HUES48 (cell line): Measurements from ENCODE around the gene CNPY1.
"Not testable (repeated sequence)": the region's sequence is repeated elsewhere in the genome, so short reads cannot be mapped to it uniquely, and the experiment has no call there.

Experiments used
- H3K27ac ChIP-seq: one replicate; pipeline ENCODE4 v1.7.0; 2013; ENCODE audit warnings: low read depth, low read length, inconsistent platforms
- H3K27me3 ChIP-seq: 2 replicates; pipeline ENCODE4 v1.6.1; 2013; ENCODE audit warnings: mild to moderate bottlenecking, low read length; ENCODE audit not compliant: control insufficient read depth, insufficient read depth
- H3K36me3 ChIP-seq: 2 replicates; pipeline ENCODE4 v1.6.1; 2013; ENCODE audit warnings: low read length; ENCODE audit not compliant: control insufficient read depth, insufficient read depth
- H3K4me1 ChIP-seq: 2 replicates; pipeline ENCODE4 v1.6.1; 2013; ENCODE audit warnings: mild to moderate bottlenecking, low read length; ENCODE audit not compliant: control insufficient read depth, insufficient read depth
- H3K4me3 ChIP-seq: 2 replicates; pipeline ENCODE4 v1.5.1; 2013; ENCODE audit warnings: mild to moderate bottlenecking, low read depth, low read length
- H3K9ac ChIP-seq: 2 replicates; pipeline ENCODE4 v1.6.1; 2013; ENCODE audit warnings: mild to moderate bottlenecking, low read depth, low read length, moderate library complexity
- H3K9me3 ChIP-seq: 2 replicates; pipeline ENCODE4 v1.6.1; 2013; ENCODE audit warnings: low read length; ENCODE audit not compliant: control insufficient read depth, insufficient read depth

CNPY1 gene

DNA sequence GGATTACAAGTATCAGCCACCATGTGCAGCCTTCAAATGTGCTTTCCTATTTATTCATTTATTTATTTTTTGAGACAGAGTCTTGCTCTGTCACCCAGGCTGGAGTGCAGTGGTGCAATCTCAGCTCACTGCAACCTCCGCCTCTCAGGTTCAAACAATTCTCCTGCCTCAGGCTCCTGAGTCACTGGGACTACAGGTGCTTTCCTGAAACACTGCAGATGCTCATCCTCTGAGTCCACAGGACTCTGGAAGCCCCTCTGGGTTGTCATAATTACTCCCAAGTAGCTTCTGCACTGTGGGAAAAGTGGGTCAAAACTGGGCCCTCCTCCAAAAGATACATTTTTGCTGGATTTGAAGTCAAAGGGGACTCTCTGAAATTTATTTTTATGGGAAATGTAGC lies at the start of gene CNPY1:
TSS of gene CNPY1 (minus strand) at position 111 of the 400 bp plus-strand sequence. CDS start 630 bp downstream, outside the sequence.
- not testable (repeated sequence) for H3K4me3 ChIP-seq, H3K9me3 ChIP-seq, H3K27me3 ChIP-seq, H3K4me1 ChIP-seq, H3K27ac ChIP-seq, H3K9ac ChIP-seq, H3K36me3 ChIP-seq

DNA sequence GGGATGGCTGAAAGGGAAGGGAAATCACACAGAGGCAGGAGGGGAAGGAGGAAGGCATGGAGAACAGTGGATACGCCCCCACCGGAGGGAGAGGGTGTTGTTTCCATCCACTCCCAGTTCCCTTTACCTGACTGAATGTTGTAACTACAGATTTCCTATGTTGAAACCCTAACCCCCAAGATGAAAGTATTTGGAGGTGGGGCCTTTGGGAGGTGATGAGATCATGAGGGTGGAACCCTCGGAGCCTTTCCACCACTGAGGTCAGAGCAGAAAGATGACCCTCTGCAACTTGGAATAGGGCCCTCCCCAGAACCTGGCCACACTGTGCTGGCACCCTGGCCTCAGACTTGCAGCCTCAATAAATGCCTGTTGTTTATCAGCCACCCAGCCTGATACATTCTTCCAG lies 48.6 kb upstream of the CNPY1 start:
- Histone ChIP-seq H3K27me3 (no peaks in the 10 kb centered on the region; the same call in 1 of the 2 replicates), H3K4me1 (peaks cover 6% of the 10 kb centered on the region), H3K4me3 (no peak overlapping the region), H3K9ac (no peak overlapping the region), H3K27ac (no peak overlapping the region), H3K36me3 (no peaks in the 10 kb centered on the region), H3K9me3 (no peaks in the 10 kb centered on the region)

DNA sequence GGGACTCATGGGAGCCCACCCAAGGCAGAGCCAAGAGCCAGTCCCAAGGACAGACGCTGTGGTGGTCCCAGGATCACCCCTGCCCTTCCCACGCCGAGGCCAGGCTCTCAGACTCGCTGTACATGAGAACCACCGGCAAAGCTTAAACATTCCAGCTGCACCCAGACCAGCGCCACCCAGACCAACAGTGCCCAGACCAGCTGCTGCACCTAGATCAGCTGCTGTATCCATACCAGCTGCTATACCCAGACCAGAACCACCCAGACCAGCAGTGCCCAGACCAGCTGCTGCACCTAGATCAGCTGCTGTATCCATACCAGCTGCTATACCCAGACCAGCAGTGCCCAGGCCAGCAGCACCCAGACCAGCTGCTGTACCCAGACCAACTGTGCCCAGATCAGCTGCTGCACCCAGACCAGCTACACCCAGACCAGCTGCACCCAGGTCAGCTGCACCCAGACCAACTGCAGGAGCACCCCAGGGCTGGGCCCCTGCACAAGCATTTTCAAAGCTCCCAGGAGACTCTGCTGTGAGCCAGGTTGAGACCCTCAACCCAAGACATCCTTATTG lies 47.9 kb upstream of the CNPY1 start:
- no peaks in the 10 kb centered on the region for H3K36me3 ChIP-seq
- no peaks in the 10 kb centered on the region; the same call in 1 of the 2 replicates for H3K27me3 ChIP-seq
- H3K27ac ChIP-seq: no peak overlapping the region
- H3K9ac ChIP-seq: no peak overlapping the region
- peaks cover 6% of the 10 kb centered on the region for H3K4me1 ChIP-seq
- no peak overlapping the region for H3K4me3 ChIP-seq
- H3K9me3 ChIP-seq: no peaks in the 10 kb centered on the region

GRCh38 chr7:155593461-155594162 lies 47.3 kb upstream of the CNPY1 start:
- no peaks in the 10 kb centered on the region; the same call in 1 of the 2 replicates for H3K27me3 ChIP-seq
- peaks cover 6% of the 10 kb centered on the region for H3K4me1 ChIP-seq
- H3K9ac ChIP-seq: no peak overlapping the region
- no peak overlapping the region for H3K4me3 ChIP-seq
- no peaks in the 10 kb centered on the region for H3K36me3 ChIP-seq
- H3K9me3 ChIP-seq: no peaks in the 10 kb centered on the region
- H3K27ac ChIP-seq: no peak overlapping the region

DNA sequence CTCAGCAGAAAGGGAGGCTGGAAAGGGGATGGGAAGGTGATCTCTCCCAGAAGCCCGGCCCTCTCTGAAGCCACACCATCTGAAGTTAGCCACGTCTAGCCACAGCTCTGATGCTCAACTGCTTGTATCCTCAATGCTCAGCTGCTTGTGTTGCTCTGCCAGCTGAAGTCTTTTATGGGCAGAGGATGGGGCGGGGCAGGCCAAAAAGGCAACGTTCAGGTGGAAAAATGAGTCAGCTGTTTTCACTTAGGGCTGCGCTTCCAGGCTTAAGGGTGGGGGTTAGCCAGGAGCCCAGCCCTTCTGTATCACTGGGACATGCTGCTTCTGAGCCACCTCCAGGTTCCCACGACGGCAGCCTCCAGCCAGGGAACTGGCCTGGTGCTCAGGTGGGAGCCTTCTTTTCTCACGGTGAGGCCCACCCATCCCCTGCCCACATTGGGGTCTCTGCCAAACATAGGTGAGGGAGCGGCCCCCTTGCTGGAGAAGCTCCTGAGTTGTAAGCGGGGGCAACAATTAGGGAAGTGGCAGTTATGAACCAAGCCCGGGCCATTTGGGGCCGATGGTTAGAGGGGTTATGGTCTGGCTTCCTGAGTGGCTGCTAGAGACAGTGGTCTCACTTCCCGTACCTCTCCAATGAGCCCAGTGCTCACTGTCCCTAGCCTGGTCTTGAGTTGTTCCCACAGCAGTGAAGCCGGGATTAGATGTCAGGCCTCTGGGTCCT lies 44.9 kb upstream of the CNPY1 start:
- no peaks in the 10 kb centered on the region for H3K36me3 ChIP-seq
- no peak overlapping the region for H3K9ac ChIP-seq
- no peaks in the 10 kb centered on the region for H3K9me3 ChIP-seq
- no peaks in the 10 kb centered on the region; the same call in 1 of the 2 replicates for H3K27me3 ChIP-seq
- H3K4me1 ChIP-seq: peaks cover 6% of the 10 kb centered on the region
- no peak overlapping the region for H3K4me3 ChIP-seq
- H3K27ac ChIP-seq: no peak overlapping the region

DNA sequence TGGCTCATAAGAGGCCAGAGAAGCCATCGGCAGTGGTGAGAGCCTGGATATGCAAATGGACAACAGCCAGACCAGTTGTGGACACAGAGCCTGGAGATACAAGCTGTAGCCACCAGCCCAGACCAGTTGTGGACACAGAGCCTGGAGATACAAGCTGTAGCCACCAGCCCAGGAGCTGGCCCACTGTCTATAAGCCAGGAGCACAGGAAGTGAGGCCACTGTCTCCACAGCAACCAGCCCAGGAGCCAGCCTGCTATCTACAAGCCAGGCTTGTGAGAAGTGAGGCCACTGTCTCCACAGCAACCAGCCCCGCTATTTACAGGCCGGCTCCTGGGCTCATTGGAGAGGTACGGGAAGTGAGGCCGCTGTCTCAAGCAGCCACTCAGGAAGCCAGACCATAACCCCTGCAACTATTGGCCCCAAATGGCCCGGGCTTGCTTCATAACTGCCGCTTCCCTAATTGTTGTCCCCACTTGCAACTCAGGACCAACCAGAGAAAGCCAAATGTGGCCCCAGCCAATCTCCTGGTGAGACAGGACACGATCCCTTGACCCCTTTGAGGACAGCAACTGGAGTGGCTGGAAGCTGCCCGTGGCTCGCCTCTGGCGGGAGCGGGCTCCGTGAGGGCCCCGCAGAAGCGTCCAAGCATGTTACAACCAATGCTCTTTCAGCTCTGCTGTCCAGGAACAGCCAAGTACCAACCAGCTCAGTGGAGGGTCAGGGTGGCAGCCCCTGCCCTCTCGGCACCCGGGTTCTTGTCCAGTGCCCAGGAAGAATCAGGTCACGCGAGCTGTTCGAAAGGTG lies 44.1 kb upstream of the CNPY1 start:
- Histone ChIP-seq H3K9ac (no peak overlapping the region), H3K27ac (no peak overlapping the region), H3K4me1 (peaks cover 6% of the 10 kb centered on the region), H3K9me3 (no peaks in the 10 kb centered on the region), H3K27me3 (no peaks in the 10 kb centered on the region; the same call in 1 of the 2 replicates), H3K4me3 (no peak overlapping the region), H3K36me3 (no peaks in the 10 kb centered on the region)

DNA sequence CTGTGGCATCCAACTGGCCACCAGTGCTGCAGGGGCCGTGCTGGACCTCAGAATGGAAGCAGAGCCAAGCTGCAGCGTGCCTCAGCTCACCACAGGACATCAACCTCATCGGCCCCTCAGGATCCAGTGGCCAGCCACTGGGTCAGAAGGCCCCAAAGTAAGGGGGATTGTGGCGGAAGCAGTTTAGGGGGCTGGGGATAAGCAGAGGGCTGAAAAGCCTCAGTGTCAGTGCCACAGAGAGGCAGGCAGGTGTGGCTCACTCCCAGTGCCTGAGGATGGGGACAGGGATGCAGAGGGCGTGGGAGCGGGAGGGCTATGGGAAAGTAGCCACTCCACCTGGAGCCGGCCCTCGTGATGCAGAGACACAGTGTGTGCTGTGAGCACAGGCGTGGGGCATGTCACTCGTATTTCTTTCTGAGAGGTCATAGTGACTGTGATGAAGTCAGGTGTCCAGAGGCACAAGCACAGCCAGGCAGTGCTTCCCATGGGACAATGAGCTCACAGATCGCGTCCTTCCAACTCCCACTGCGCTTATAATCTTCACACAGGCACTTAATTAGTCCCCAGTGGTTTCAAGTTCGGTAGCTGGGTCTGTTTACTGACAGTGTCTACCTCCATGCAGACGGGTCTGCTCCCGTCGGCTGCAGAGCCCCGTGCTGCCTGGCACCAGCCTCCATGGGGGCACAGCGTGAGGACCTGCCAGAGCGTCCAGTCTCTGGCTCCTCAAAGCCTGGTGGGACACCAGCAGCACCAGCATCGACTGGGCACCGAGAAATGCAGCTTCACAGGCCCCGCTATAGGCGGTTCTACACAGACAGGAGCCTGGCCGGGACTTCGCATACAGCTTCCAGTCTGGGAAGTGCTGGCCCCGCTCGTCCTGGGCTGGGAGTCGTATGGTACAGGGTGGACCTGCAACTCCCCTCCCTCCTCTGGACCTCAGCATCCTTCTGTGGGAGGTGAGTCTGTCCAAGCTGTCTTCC lies 42.9 kb upstream of the CNPY1 start:
- no peaks in the 10 kb centered on the region for H3K9me3 ChIP-seq
- H3K9ac ChIP-seq: no peak overlapping the region
- H3K27me3 ChIP-seq: no peaks in the 10 kb centered on the region
- H3K27ac ChIP-seq: no peak overlapping the region
- H3K4me1 ChIP-seq: no peaks in the 10 kb centered on the region
- no peak overlapping the region for H3K4me3 ChIP-seq
- H3K36me3 ChIP-seq: no peaks in the 10 kb centered on the region

DNA sequence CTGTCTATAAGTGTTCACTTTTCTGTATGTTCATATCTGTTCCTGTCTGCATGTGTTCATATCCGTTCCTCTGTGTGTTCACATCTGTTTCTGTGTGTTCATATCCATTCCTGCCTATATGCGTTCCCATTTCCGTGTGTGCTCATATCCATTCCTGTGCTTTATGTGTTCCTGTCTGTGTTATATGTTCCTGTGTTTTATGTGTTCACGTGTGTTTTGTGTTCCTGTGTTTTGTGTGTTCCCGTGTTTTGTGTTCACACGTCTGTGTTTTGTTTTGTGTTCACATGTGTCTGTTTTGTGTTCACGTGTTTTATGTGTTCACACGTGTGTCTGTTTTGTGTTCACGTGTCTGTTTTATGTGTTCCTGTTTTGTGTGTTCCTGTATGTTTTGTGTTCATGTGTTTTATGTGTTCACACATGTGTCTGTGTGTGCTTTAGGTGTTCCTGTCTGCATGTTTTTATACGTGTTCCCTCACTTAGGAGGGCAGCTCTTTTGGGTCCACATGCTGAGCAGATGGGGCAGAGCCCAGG lies 42.2 kb upstream of the CNPY1 start:
- H3K4me1 ChIP-seq: no peaks in the 10 kb centered on the region
- H3K4me3 ChIP-seq: no peak overlapping the region
- H3K9me3 ChIP-seq: no peaks in the 10 kb centered on the region
- no peak overlapping the region for H3K27ac ChIP-seq
- H3K9ac ChIP-seq: no peak overlapping the region
- H3K36me3 ChIP-seq: no peaks in the 10 kb centered on the region
- no peaks in the 10 kb centered on the region for H3K27me3 ChIP-seq

DNA sequence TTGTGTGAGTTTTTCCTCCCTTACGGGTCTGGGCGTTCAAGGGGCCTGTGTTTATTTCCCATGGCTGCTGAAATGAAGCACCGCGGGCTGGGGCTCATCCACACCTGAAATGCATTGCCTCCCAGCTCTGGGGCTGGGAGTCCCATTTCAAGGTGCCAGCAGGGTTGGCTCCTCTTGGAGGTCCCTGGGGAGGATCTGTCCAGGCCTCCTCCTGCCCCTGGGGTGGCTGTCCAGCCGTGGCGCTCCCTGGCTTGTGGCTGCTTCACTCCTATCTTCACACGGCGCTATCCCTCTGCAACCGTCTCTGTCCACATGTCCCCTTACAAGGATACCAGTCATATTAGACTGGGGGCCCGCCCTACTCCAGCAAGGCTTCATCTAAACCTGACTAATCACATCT lies 41.1 kb upstream of the CNPY1 start:
- H3K4me1 ChIP-seq: no peaks in the 10 kb centered on the region

More for the DNA sequence above, 41.1 kb upstream of the CNPY1 start:
- no peaks in the 10 kb centered on the region for H3K27me3 ChIP-seq
- no peak overlapping the region for H3K4me3 ChIP-seq
- H3K9ac ChIP-seq: no peak overlapping the region
- H3K9me3 ChIP-seq: no peaks in the 10 kb centered on the region
- no peaks in the 10 kb centered on the region for H3K36me3 ChIP-seq
- H3K27ac ChIP-seq: no peak overlapping the region
